Transverse colon (tissue), 3 donors: ENCODE data around the gene MORC1.
A peak's percentile ranks its signal among the peaks of the same experiment; 100 is the strongest.

Experiments
- POLR2A ChIP-seq: fragments of 450-650 bp; IDR thresholded peaks from one replicate; pipeline ENCODE4 v1.6.1; 2016; ENCODE audit warnings: antibody characterized with exemption, mild to moderate bottlenecking, moderate library complexity
- TF ChIP-seq, protein P1 (sequence below), 5 experiments: fragments of 200-600 bp in 3 of 5; fragments of 450-650 bp in 2 of 5; sonication (generic) in 3 of 5; IDR thresholded peaks; 1 replicate in 2 of 5; 2 replicates in 3 of 5; pipeline ENCODE4 v1.5.1; 2016 to 2017; ENCODE audit warnings: antibody characterized with exemption in 5 of 5, inconsistent platforms in 3 of 5, mild to moderate bottlenecking in 2 of 5, moderate library complexity in 1 of 5

DNA sequence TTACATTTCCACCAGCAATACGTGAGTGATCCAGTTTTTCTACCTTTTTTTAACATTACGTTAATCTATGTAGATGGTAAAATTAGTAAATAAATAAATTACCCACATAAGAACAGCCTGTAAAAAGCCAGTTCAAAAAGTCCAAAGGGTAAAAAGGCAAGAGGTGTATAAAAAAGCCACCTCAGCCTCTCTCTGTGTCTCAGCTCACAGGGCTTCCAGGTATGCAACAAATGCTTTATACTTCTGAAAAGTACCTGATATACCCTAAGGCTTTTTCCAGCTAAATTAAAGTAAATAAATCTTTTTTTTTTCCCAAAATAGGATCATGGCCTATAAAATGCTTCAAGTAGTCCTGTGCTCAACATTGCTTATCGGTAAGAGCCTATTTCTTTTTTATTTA lies 18.6 kb upstream of the MORC1 start, which contains the start of gene C3orf85:
- peak; percentile 48 for TF ChIP-seq POLR2A
- TF ChIP-seq, protein P1, sequence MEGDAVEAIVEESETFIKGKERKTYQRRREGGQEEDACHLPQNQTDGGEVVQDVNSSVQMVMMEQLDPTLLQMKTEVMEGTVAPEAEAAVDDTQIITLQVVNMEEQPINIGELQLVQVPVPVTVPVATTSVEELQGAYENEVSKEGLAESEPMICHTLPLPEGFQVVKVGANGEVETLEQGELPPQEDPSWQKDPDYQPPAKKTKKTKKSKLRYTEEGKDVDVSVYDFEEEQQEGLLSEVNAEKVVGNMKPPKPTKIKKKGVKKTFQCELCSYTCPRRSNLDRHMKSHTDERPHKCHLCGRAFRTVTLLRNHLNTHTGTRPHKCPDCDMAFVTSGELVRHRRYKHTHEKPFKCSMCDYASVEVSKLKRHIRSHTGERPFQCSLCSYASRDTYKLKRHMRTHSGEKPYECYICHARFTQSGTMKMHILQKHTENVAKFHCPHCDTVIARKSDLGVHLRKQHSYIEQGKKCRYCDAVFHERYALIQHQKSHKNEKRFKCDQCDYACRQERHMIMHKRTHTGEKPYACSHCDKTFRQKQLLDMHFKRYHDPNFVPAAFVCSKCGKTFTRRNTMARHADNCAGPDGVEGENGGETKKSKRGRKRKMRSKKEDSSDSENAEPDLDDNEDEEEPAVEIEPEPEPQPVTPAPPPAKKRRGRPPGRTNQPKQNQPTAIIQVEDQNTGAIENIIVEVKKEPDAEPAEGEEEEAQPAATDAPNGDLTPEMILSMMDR (IDR thresholded peaks at IDR 0.05): no peak
